ENCODE results near the gene CPNE7. TPM values are rescaled to one million over a fixed set of nuclear protein-coding genes. Genes with fewer than 3 reads are reported as not detected.

Gene CPNE7
- polyA plus RNA-seq, 3 donors = not detected

DNA sequence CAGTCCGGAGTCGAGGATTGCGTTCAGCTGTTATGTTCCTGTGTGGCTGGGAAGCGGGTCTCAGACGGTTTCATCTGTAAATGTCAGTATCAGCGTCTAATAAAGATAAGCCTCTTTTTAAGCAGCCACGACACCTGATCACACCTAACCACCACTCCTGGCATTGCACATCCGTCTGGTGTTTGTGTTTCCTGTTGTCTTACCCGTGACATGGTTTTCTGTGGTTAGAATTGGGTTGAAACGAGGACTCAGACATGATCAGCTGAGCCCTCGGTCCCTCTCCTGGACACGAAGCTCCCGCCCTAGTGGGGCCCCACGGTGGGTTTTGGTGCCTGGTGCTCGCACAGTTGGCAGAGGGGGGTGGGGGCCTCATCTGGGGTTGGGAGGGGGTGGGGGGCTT lies 18.3 kb downstream of the CPNE7 start:
- Histone ChIP-seq H3K9me3 (replicated peaks in 1 of 2; ENCODE audit: control insufficient read depth in 1 of 2, insufficient read depth in 1 of 2, low read length in 2 of 2) (no peaks in the 10 kb centered on the region), H3K4me1 (ENCODE audit: control insufficient read depth in 1 of 2, insufficient read depth in 2 of 2, low read length in 2 of 2) (no peaks in the 10 kb centered on the region), H4K20me1 (ENCODE audit: insufficient read depth, low read length) (no peaks in the 10 kb centered on the region), H3K4me3 (replicated peaks in 1 of 3; ENCODE audit: low read depth in 2 of 3, low read length in 3 of 3) (no peak overlapping the region), H3K4me2 (replicated peaks; ENCODE audit: extremely low read depth, low read length, poor library complexity, severe bottlenecking) (no peak overlapping the region), H3K36me3 (replicated peaks in 1 of 2; ENCODE audit: control insufficient read depth in 1 of 2, insufficient read depth in 2 of 2, low read length in 2 of 2) (no peaks in the 10 kb centered on the region), H2AFZ (ENCODE audit: insufficient read depth, low read depth, low read length, poor library complexity, severe bottlenecking) (no peak overlapping the region), H3K79me2 (ENCODE audit: insufficient read depth, low read length) (no peaks in the 10 kb centered on the region), H3K27ac (ENCODE audit: low read depth in 1 of 2, low read length in 2 of 2) (no peak overlapping the region), H3K9ac (ENCODE audit: insufficient read depth, low read length, poor library complexity, severe bottlenecking) (no peak overlapping the region), H3K27me3 (ENCODE audit: control insufficient read depth in 2 of 2, insufficient read depth in 2 of 2, low read length in 2 of 2) (no peaks in the 10 kb centered on the region)
- Mint-ChIP-seq H3K27ac (no peak overlapping the region), H3K4me1 (no peaks in the 10 kb centered on the region), H3K4me3 (no peak overlapping the region), H3K36me3 (no peaks in the 10 kb centered on the region), H3K9me3 (peaks cover 0 to 2% (median 0%) of the 10 kb centered on the region in 7 donors), H3K27me3 (ENCODE audit: low read depth in 3 of 3) (peaks cover 0 to 3% (median 1%) of the 10 kb centered on the region in 3 donors)
- TF ChIP-seq, protein P1, sequence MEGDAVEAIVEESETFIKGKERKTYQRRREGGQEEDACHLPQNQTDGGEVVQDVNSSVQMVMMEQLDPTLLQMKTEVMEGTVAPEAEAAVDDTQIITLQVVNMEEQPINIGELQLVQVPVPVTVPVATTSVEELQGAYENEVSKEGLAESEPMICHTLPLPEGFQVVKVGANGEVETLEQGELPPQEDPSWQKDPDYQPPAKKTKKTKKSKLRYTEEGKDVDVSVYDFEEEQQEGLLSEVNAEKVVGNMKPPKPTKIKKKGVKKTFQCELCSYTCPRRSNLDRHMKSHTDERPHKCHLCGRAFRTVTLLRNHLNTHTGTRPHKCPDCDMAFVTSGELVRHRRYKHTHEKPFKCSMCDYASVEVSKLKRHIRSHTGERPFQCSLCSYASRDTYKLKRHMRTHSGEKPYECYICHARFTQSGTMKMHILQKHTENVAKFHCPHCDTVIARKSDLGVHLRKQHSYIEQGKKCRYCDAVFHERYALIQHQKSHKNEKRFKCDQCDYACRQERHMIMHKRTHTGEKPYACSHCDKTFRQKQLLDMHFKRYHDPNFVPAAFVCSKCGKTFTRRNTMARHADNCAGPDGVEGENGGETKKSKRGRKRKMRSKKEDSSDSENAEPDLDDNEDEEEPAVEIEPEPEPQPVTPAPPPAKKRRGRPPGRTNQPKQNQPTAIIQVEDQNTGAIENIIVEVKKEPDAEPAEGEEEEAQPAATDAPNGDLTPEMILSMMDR (IDR thresholded peaks at IDR 0.05) = no peak
- intact Hi-C loops (cut with micrococcal nuclease) = no loop called here
- 89% methylated on average over 3 of the region's 15 CpGs for WGBS (ENCODE audit: insufficient coverage)
- DNase-seq = no peak

DNA sequence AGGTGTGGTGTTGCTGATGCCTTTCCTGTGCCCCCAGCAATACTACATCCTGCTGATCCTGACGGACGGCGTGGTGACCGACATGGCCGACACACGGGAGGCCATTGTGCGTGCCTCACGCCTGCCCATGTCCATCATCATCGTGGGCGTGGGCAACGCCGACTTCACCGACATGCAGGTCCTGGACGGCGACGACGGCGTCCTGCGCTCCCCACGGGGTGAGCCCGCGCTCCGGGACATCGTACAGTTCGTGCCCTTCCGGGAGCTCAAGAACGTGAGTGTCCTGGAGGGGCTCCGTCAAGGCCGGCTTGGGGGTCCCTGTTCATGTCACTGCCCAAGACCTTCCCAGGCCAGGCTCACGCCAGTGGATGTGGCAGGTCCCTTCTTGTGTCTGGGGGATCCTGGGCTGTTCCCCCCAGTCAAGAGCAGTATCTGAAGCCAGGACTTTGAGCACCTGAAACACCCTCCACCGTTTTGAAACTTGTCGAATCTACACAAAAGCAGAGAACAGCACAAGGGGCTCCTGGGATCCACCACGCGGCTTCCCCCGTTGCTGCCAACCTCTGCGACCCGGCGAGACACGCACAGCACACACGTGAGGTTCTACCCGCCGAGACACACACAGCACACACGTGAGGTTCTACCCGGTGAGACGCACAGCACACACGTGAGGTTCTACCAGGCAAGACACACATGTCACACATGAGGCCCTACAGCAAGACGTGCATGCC lies 19.9 kb downstream of the CPNE7 start:
- H3K9me3 Mint-ChIP-seq = peaks cover 0 to 3% (median 0%) of the 10 kb centered on the region in 7 donors
- peaks cover 0 to 1% (median 1%) of the 10 kb centered on the region in 3 donors for H3K27me3 Mint-ChIP-seq (ENCODE audit: low read depth in 3 of 3)
- Histone ChIP-seq H3K36me3 (replicated peaks in 1 of 2; ENCODE audit: control insufficient read depth in 1 of 2, insufficient read depth in 2 of 2, low read length in 2 of 2) (no peaks in the 10 kb centered on the region), H3K9me3 (replicated peaks in 1 of 2; ENCODE audit: control insufficient read depth in 1 of 2, insufficient read depth in 1 of 2, low read length in 2 of 2) (no peaks in the 10 kb centered on the region), H3K79me2 (ENCODE audit: insufficient read depth, low read length) (no peaks in the 10 kb centered on the region), H3K27ac (ENCODE audit: low read depth in 1 of 2, low read length in 2 of 2) (no peak overlapping the region), H3K9ac (ENCODE audit: insufficient read depth, low read length, poor library complexity, severe bottlenecking) (no peak overlapping the region), H4K20me1 (ENCODE audit: insufficient read depth, low read length) (no peaks in the 10 kb centered on the region), H3K4me2 (replicated peaks; ENCODE audit: extremely low read depth, low read length, poor library complexity, severe bottlenecking) (no peak overlapping the region), H2AFZ (ENCODE audit: insufficient read depth, low read depth, low read length, poor library complexity, severe bottlenecking) (no peak overlapping the region), H3K4me3 (replicated peaks in 1 of 3; ENCODE audit: low read depth in 2 of 3, low read length in 3 of 3) (no peak overlapping the region), H3K4me1 (ENCODE audit: control insufficient read depth in 1 of 2, insufficient read depth in 2 of 2, low read length in 2 of 2) (no peaks in the 10 kb centered on the region), H3K27me3 (ENCODE audit: control insufficient read depth in 2 of 2, insufficient read depth in 2 of 2, low read length in 2 of 2) (no peaks in the 10 kb centered on the region)
- no peaks in the 10 kb centered on the region for H3K4me1 Mint-ChIP-seq
- no peak overlapping the region for H3K4me3 Mint-ChIP-seq
- no peak overlapping the region for H3K27ac Mint-ChIP-seq
- TF ChIP-seq, protein P1 (IDR thresholded peaks at IDR 0.05) = no peak
- intact Hi-C loops (cut with micrococcal nuclease) = no loop called here
- 96% methylated on average over 47 of the region's 47 CpGs for WGBS (ENCODE audit: insufficient coverage)
- DNase-seq = no peak
- no peaks in the 10 kb centered on the region for H3K36me3 Mint-ChIP-seq
